H9 (cell line): ENCODE data around the gene FOXP4. TPM values are rescaled to one million over a fixed set of nuclear protein-coding genes. Genes with fewer than 3 reads are reported as not detected.

Experiments
- DNase-seq: peaks from one replicate; pipeline ENCODE4 v3.0.0-alpha.2; 2017
- H2AFZ ChIP-seq: one replicate; pipeline ENCODE4 v1.6.1; 2013; ENCODE audit warnings: mild to moderate bottlenecking, low read length, control low read depth, moderate library complexity
- H2AK5ac ChIP-seq: 2 replicates; pipeline ENCODE4 v1.6.1; 2013; ENCODE audit warnings: low read length, control low read depth, mixed read lengths; ENCODE audit not compliant: insufficient read length
- H2BK120ac ChIP-seq: one replicate; pipeline ENCODE4 v1.6.1; 2013; ENCODE audit warnings: low read depth, mild to moderate bottlenecking, low read length, control low read depth, inconsistent platforms; ENCODE audit not compliant: poor library complexity, severe bottlenecking
- H2BK12ac ChIP-seq: 2 replicates; pipeline ENCODE4 v1.6.1; 2013; ENCODE audit warnings: low read length, control low read depth, mixed read lengths, low read depth; ENCODE audit not compliant: insufficient read length
- H2BK15ac ChIP-seq: 2 replicates; pipeline ENCODE4 v1.6.1; 2013; ENCODE audit warnings: low read depth, low read length, control low read depth
- H2BK20ac ChIP-seq: one replicate; pipeline ENCODE4 v1.6.1; 2013; ENCODE audit warnings: low read depth, mild to moderate bottlenecking, low read length, control low read depth, inconsistent platforms; ENCODE audit not compliant: poor library complexity, severe bottlenecking
- H2BK5ac ChIP-seq: 2 replicates; pipeline ENCODE4 v1.6.1; 2013; ENCODE audit warnings: low read length, control low read depth, mixed read lengths; ENCODE audit not compliant: insufficient read length
- H3K14ac ChIP-seq: 2 replicates; pipeline ENCODE4 v1.6.1; 2013; ENCODE audit warnings: low read length, control low read depth; ENCODE audit not compliant: insufficient read depth
- H3K18ac ChIP-seq: 2 replicates; pipeline ENCODE4 v1.6.1; 2013; ENCODE audit warnings: low read depth, mild to moderate bottlenecking, mixed read lengths, low read length, control low read depth; ENCODE audit not compliant: insufficient read length
- H3K23ac ChIP-seq: 2 replicates; pipeline ENCODE4 v1.6.1; 2013; ENCODE audit warnings: low read length, control low read depth, mixed read lengths, low read depth; ENCODE audit not compliant: insufficient read length
- H3K23me2 ChIP-seq: 2 replicates; pipeline ENCODE4 v1.6.1; 2013; ENCODE audit warnings: low read depth, mild to moderate bottlenecking, mixed read lengths, low read length, control low read depth; ENCODE audit not compliant: insufficient read length, poor library complexity, severe bottlenecking
- H3K27ac ChIP-seq: 2 replicates; pipeline ENCODE4 v1.5.1; 2013; ENCODE audit warnings: low read length, control low read depth, mixed read lengths, low read depth; ENCODE audit not compliant: insufficient read length
- H3K27me3 ChIP-seq: 2 replicates; pipeline ENCODE4 v1.6.1; 2013; ENCODE audit warnings: low read length, control low read depth, inconsistent platforms; ENCODE audit not compliant: insufficient read depth
- H3K4ac ChIP-seq: 2 replicates; pipeline ENCODE4 v1.6.1; 2013; ENCODE audit warnings: low read depth, mild to moderate bottlenecking, control low read depth, inconsistent platforms, low read length, moderate library complexity
- H3K4me1 ChIP-seq: 2 replicates; pipeline ENCODE4 v1.6.1; 2013; ENCODE audit warnings: low read length, control low read depth, inconsistent platforms; ENCODE audit not compliant: insufficient read depth
- H3K4me2 ChIP-seq: 2 replicates; pipeline ENCODE4 v1.6.1; 2013; ENCODE audit warnings: low read length, control low read depth, mixed read lengths; ENCODE audit not compliant: insufficient read length, insufficient read depth
- H3K56ac ChIP-seq: 2 replicates; pipeline ENCODE4 v1.6.1; 2013; ENCODE audit warnings: low read depth, mild to moderate bottlenecking, mixed read lengths, low read length, control low read depth; ENCODE audit not compliant: insufficient read length
- H3K79me1 ChIP-seq: 2 replicates; pipeline ENCODE4 v1.6.1; 2013; ENCODE audit warnings: low read depth, mild to moderate bottlenecking, moderate library complexity, low read length, control low read depth, inconsistent platforms; ENCODE audit not compliant: insufficient read depth, poor library complexity, severe bottlenecking
- H3K79me2 ChIP-seq: 2 replicates; pipeline ENCODE4 v1.6.1; 2013; ENCODE audit warnings: low read length, control low read depth, inconsistent platforms; ENCODE audit not compliant: insufficient read depth
- H3K9ac ChIP-seq: 2 replicates; pipeline ENCODE4 v1.6.1; 2013; ENCODE audit warnings: low read length, control low read depth, mixed read lengths; ENCODE audit not compliant: insufficient read length; ENCODE audit errors: extremely low read depth
- H3K9me3 ChIP-seq: one replicate; pipeline ENCODE4 v1.6.1; 2013; ENCODE audit warnings: low read depth, low read length, inconsistent platforms; ENCODE audit not compliant: control insufficient read depth
- H3T11ph ChIP-seq: one replicate; pipeline ENCODE4 v1.6.1; 2013; ENCODE audit warnings: mild to moderate bottlenecking, low read length, control low read depth, inconsistent platforms
- H4K20me1 ChIP-seq: one replicate; pipeline ENCODE4 v1.6.1; 2013; ENCODE audit not compliant: control insufficient read depth, insufficient read length, insufficient read depth
- H4K5ac ChIP-seq: 2 replicates; pipeline ENCODE4 v1.6.1; 2013; ENCODE audit warnings: low read depth, mild to moderate bottlenecking, mixed read lengths, low read length, control low read depth; ENCODE audit not compliant: insufficient read length
- H4K8ac ChIP-seq: replicated peaks from 2 replicates; pipeline ENCODE4 v1.6.1; 2013; ENCODE audit warnings: low read length, control low read depth, mixed read lengths, low read depth; ENCODE audit not compliant: insufficient read length
- H4K91ac ChIP-seq: 2 replicates; pipeline ENCODE4 v1.6.1; 2013; ENCODE audit warnings: low read depth, mild to moderate bottlenecking, moderate library complexity, mixed read lengths, low read length, control low read depth; ENCODE audit not compliant: insufficient read length
- H3K27ac Mint-ChIP-seq, 3 experiments: 2 replicates in 2 of 3; 3 replicates in 1 of 3; pipeline ENCODE4 v1.8.0; 2020 to 2021; ENCODE audit warnings: mixed read lengths in 3 of 3, mild to moderate bottlenecking in 1 of 3, moderate library complexity in 1 of 3
- H3K27me3 Mint-ChIP-seq: 2 replicates; pipeline ENCODE4 v1.8.0; 2021; ENCODE audit warnings: low read depth, mild to moderate bottlenecking, moderate library complexity, mixed read lengths
- H3K36me3 Mint-ChIP-seq, 3 experiments: 2 replicates in 2 of 3; 3 replicates in 1 of 3; pipeline ENCODE4 v1.8.0; 2020 to 2021; ENCODE audit warnings: low read depth in 3 of 3, mixed read lengths in 3 of 3; ENCODE audit not compliant: insufficient read depth in 1 of 3
- H3K4me1 Mint-ChIP-seq, 2 experiments: 2 replicates each; pipeline ENCODE4 v1.8.0; 2020; ENCODE audit warnings: mixed read lengths in 2 of 2
- H3K4me3 Mint-ChIP-seq, 2 experiments: 2 replicates in 1 of 2; 3 replicates in 1 of 2; pipeline ENCODE4 v1.8.0; 2020 to 2021; ENCODE audit warnings: mild to moderate bottlenecking in 2 of 2, mixed read lengths in 2 of 2, moderate library complexity in 1 of 2
- H3K9me3 Mint-ChIP-seq, 2 experiments: 2 replicates in 1 of 2; 3 replicates in 1 of 2; pipeline ENCODE4 v1.8.0; 2020; ENCODE audit warnings: mild to moderate bottlenecking in 2 of 2, mixed read lengths in 2 of 2, moderate library complexity in 1 of 2
- CTCF ChIP-seq: fragments of 200-600 bp; sonication (generic); conservative IDR thresholded peaks from 3 replicates; pipeline ENCODE4 v1.8.0; 2021; ENCODE audit warnings: antibody characterized with exemption, mild to moderate bottlenecking
- WGBS: extraction: QIAGEN DNeasy Blood & Tissue Kit; methylation state at CpG from one replicate; pipeline ENCODE4 v1.1.7; 2013; ENCODE audit warnings: missing lambda C conversion rate, low lambda C conversion rate, mixed read lengths; ENCODE audit not compliant: insufficient read length; ENCODE audit errors: extremely low coverage; 5-methylcytosine and 5-hydroxymethylcytosine counted together
- total RNA-seq: library from RNA; stranded (reverse); gene quantifications from 2 replicates; pipeline ENCODE4 v1.2.1, GENCODE V29; 2021

The FOXP4 gene
- total RNA-seq, 1 experiment from 2014 or later: 18.2 TPM

- H3K4me2 ChIP-seq: no peak overlapping the region
These were observed 79.3 kb downstream of the FOXP4 start for GRCh38 chr6:41625442-41625841.

More at GRCh38 chr6:41625442-41625841, 79.3 kb downstream of the FOXP4 start:
- TF ChIP-seq CTCF: no peak
- DNase-seq: no peak
- H2BK20ac ChIP-seq: no peak overlapping the region
- no peaks in the 10 kb centered on the region for H3K4me1 ChIP-seq
- H3K4me3 Mint-ChIP-seq: no peak overlapping the region
- no peak overlapping the region; a peak in 1 of 7 replicates for H3K27ac Mint-ChIP-seq
- H3K27me3 Mint-ChIP-seq: peaks cover 7% of the 10 kb centered on the region
- no peak overlapping the region for H3K56ac ChIP-seq
- no peak overlapping the region for H4K8ac ChIP-seq
- H2AK5ac ChIP-seq: no peak overlapping the region
- no peak overlapping the region for H2BK5ac ChIP-seq
- no peak overlapping the region for H2BK15ac ChIP-seq
- peaks cover 12 to 19% of the 10 kb centered on the region in 2 experiments for H3K9me3 Mint-ChIP-seq
- peaks cover 10 to 18% of the 10 kb centered on the region in 2 experiments for H3K4me1 Mint-ChIP-seq
- H3T11ph ChIP-seq: no peak overlapping the region
- no peak overlapping the region for H3K27ac ChIP-seq
- no peak overlapping the region for H4K5ac ChIP-seq
- no peak overlapping the region for H3K18ac ChIP-seq
- H3K79me1 ChIP-seq: no peaks in the 10 kb centered on the region
- no peaks in the 10 kb centered on the region for H3K9me3 ChIP-seq
- H3K9ac ChIP-seq: no peak overlapping the region
- H3K4ac ChIP-seq: no peak overlapping the region
- no peak overlapping the region for H2AFZ ChIP-seq
- H3K23ac ChIP-seq: no peak overlapping the region
- H2BK120ac ChIP-seq: no peak overlapping the region
- H4K20me1 ChIP-seq: no peaks in the 10 kb centered on the region
- H2BK12ac ChIP-seq: no peak overlapping the region
- H3K36me3 Mint-ChIP-seq: peaks cover 0 to 19% (median 2%) of the 10 kb centered on the region in 3 experiments; a peak in 5 of 7 replicates
- H3K14ac ChIP-seq: no peak overlapping the region
- no peak overlapping the region for H4K91ac ChIP-seq
- H3K23me2 ChIP-seq: no peaks in the 10 kb centered on the region
- no CpG with 5 or more reads among the region's 6 CpGs for WGBS
- no peaks in the 10 kb centered on the region for H3K27me3 ChIP-seq
- no peaks in the 10 kb centered on the region for H3K79me2 ChIP-seq
